HepG2 (cell line): ENCODE data around the gene CRIP1. TPM values are rescaled to one million over a fixed set of nuclear protein-coding genes. Genes with fewer than 3 reads are reported as not detected.

Experiments
- ARNT2 ChIP-seq: sonication (generic); formaldehyde crosslinking; IDR thresholded peaks from 2 replicates; pipeline ENCODE4 v1.8.0; 2022; ENCODE audit warnings: mild to moderate bottlenecking, low read depth, missing genetic modification reagents, moderate library complexity
- BRD4 ChIP-seq: sonication (generic); formaldehyde crosslinking; IDR thresholded peaks from 2 replicates; pipeline ENCODE4 v1.4.0; 2020; ENCODE audit warnings: missing genetic modification reagents
- FOXA1 ChIP-seq, 2 experiments: fragments of 450-650 bp in 1 of 2; sonication (generic) in 1 of 2; formaldehyde crosslinking in 1 of 2; IDR thresholded peaks; 2 replicates each; pipeline versions ENCODE4 v1.4.0 to v1.6.1; 2016 to 2020; ENCODE audit warnings: missing genetic modification reagents in 1 of 2
- KAT2B ChIP-seq: fragments of 150-350 bp; IDR thresholded peaks from 2 replicates; pipeline ENCODE4 v1.6.1; 2014; ENCODE audit warnings: low read depth, low read length, borderline replicate concordance
- NFYC ChIP-seq: IDR thresholded peaks from 2 replicates; pipeline ENCODE4 v1.6.1; 2016; ENCODE audit warnings: missing genetic modification reagents, missing compliant biosample characterization
- NR0B2 ChIP-seq: sonication (generic); formaldehyde crosslinking; IDR thresholded peaks from 2 replicates; pipeline ENCODE4 v1.4.0; 2020; ENCODE audit warnings: mild to moderate bottlenecking, missing genetic modification reagents
- SIX4 ChIP-seq: sonication (generic); formaldehyde crosslinking; IDR thresholded peaks from 2 replicates; pipeline ENCODE4 v1.4.0; 2020; ENCODE audit warnings: missing genetic modification reagents
- SRY ChIP-seq: sonication (generic); formaldehyde crosslinking; IDR thresholded peaks from 2 replicates; pipeline ENCODE4 v1.8.0; 2022; ENCODE audit warnings: mild to moderate bottlenecking, missing genetic modification reagents
- TARDBP ChIP-seq: sonication (generic); formaldehyde crosslinking; IDR thresholded peaks from 2 replicates; pipeline ENCODE4 v1.8.0; 2022; ENCODE audit warnings: mild to moderate bottlenecking, missing genetic modification reagents
- THAP9 ChIP-seq: sonication (generic); formaldehyde crosslinking; IDR thresholded peaks from 2 replicates; pipeline ENCODE4; 2020; ENCODE audit warnings: missing genetic modification reagents, mild to moderate bottlenecking, borderline replicate concordance
- U2AF1 ChIP-seq: fragments of 200-400 bp; formaldehyde crosslinking; optimal IDR thresholded peaks from 2 replicates; pipeline ENCODE3; 2017; ENCODE audit warnings: mild to moderate bottlenecking, low read depth, low read length
- ZNF281 ChIP-seq: sonication (generic); formaldehyde crosslinking; IDR thresholded peaks from 2 replicates; pipeline ENCODE4 v1.4.0; 2020; ENCODE audit warnings: missing genetic modification reagents, borderline replicate concordance
- ZNF556 ChIP-seq: sonication (generic); formaldehyde crosslinking; IDR thresholded peaks from 2 replicates; pipeline ENCODE4 v1.4.0; 2020; ENCODE audit warnings: mild to moderate bottlenecking, missing genetic modification reagents, borderline replicate concordance
- ZNF605 ChIP-seq: sonication (generic); formaldehyde crosslinking; IDR thresholded peaks from 2 replicates; pipeline ENCODE4 v1.8.0; 2022; ENCODE audit warnings: mild to moderate bottlenecking, missing genetic modification reagents
- ZNF746 ChIP-seq: sonication (generic); formaldehyde crosslinking; IDR thresholded peaks from 2 replicates; pipeline ENCODE4 v1.8.0; 2022; ENCODE audit warnings: mild to moderate bottlenecking, missing genetic modification reagents
- ZNF788 ChIP-seq: sonication (generic); formaldehyde crosslinking; IDR thresholded peaks from 2 replicates; pipeline ENCODE4 v1.5.0; 2020; ENCODE audit warnings: mild to moderate bottlenecking, missing genetic modification reagents, borderline replicate concordance
- polyA plus RNA-seq, 8 experiments: library from polyadenylated mRNA; depleted of rRNA in 3 of 8; stranded (reverse) in 7 of 8; unstranded in 1 of 8; fragments of >200 nt; fragmentation: Illumina TruSeq in 4 of 8; extraction: Trizol in 4 of 8; gene quantifications; 2 replicates each; pipeline versions ENCODE4 v1.2.1 to v1.2.3, GENCODE V29; 2011 to 2016; ENCODE audit warnings: low read depth in 4 of 8, missing spikeins in 1 of 8, mixed read lengths in 1 of 8; ENCODE audit not compliant: insufficient read depth in 1 of 8
- total RNA-seq, 5 experiments: library from RNA; depleted of rRNA; stranded (reverse); fragments of >200 nt; fragmentation: Illumina TruSeq; extraction: Trizol; gene quantifications; 2 replicates each; pipeline ENCODE4 v1.2.3, GENCODE V29; 2016; ENCODE audit warnings: low read depth in 1 of 5
- TF ChIP-seq, protein P1 (sequence below): sonication (generic); formaldehyde crosslinking; IDR thresholded peaks from 2 replicates; pipeline ENCODE4 v1.5.1; 2020; ENCODE audit warnings: missing genetic modification reagents, mild to moderate bottlenecking, borderline replicate concordance

The CRIP1 gene
- total and polyA plus RNA-seq, 2 of the 13 experiments (the other 11 are each of a cell fraction or from before 2014, with no cell fraction given): 53.9 to 59.5 TPM

GRCh38 chr14:105476097-105476830 lies 10.4 kb upstream of the CRIP1 start (continued):
- TF ChIP-seq THAP9 (CRISPR knock-in tag) (peak; percentile 20; the same call in 1 of the 2 replicates), ZNF788 (peak; percentile 52; the same call in 1 of the 2 replicates), NFYC (CRISPR knock-in tag) (0 out of 2 replicates have a peak, but pooled peaks have one; percentile 18), ZNF281 (CRISPR knock-in tag) (peak; percentile 88), ARNT2 (CRISPR knock-in tag) (peak; percentile 66; the same call in 1 of the 2 replicates), NR0B2 (CRISPR knock-in tag) (peak; percentile 80; the same call in 1 of the 2 replicates), KAT2B (no peak), ZNF605 (CRISPR knock-in tag) (0 out of 2 replicates have a peak, but pooled peaks have one; percentile 45), SIX4 (CRISPR knock-in tag) (no peak), ZNF556 (CRISPR knock-in tag) (no peak), U2AF1 (no peak), SRY (CRISPR knock-in tag) (no peak), TARDBP (CRISPR knock-in tag) (0 out of 2 replicates have a peak, but pooled peaks have one; percentile 39), ZNF746 (CRISPR knock-in tag) (0 out of 2 replicates have a peak, but pooled peaks have one; percentile 4), FOXA1 (IDR thresholded peaks at IDR 0.05) (no peak), FOXA1 (CRISPR knock-in tag; IDR thresholded peaks at IDR 0.05) (peak; percentile 3; the same call in 1 of the 2 replicates), BRD4 (CRISPR knock-in tag) (peak; percentile 54)
- TF ChIP-seq, protein P1, sequence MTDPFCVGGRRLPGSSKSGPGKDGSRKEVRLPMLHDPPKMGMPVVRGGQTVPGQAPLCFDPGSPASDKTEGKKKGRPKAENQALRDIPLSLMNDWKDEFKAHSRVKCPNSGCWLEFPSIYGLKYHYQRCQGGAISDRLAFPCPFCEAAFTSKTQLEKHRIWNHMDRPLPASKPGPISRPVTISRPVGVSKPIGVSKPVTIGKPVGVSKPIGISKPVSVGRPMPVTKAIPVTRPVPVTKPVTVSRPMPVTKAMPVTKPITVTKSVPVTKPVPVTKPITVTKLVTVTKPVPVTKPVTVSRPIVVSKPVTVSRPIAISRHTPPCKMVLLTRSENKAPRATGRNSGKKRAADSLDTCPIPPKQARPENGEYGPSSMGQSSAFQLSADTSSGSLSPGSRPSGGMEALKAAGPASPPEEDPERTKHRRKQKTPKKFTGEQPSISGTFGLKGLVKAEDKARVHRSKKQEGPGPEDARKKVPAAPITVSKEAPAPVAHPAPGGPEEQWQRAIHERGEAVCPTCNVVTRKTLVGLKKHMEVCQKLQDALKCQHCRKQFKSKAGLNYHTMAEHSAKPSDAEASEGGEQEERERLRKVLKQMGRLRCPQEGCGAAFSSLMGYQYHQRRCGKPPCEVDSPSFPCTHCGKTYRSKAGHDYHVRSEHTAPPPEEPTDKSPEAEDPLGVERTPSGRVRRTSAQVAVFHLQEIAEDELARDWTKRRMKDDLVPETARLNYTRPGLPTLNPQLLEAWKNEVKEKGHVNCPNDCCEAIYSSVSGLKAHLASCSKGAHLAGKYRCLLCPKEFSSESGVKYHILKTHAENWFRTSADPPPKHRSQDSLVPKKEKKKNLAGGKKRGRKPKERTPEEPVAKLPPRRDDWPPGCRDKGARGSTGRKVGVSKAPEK: no peak
